HG03066 (cell line): ENCODE measurements around the gene NUAK1.
"Not testable (repeated sequence)": the region's sequence is repeated elsewhere in the genome, so short reads cannot be mapped to it uniquely, and the experiment has no call there.

Experiments
- ATAC-seq: cut with Tn5 transposase; IDR thresholded peaks from one replicate; pipeline ENCODE4 v1.9.1; 2021; ENCODE audit warnings: low read depth; ENCODE audit not compliant: unreplicated experiment

NUAK1 gene

DNA sequence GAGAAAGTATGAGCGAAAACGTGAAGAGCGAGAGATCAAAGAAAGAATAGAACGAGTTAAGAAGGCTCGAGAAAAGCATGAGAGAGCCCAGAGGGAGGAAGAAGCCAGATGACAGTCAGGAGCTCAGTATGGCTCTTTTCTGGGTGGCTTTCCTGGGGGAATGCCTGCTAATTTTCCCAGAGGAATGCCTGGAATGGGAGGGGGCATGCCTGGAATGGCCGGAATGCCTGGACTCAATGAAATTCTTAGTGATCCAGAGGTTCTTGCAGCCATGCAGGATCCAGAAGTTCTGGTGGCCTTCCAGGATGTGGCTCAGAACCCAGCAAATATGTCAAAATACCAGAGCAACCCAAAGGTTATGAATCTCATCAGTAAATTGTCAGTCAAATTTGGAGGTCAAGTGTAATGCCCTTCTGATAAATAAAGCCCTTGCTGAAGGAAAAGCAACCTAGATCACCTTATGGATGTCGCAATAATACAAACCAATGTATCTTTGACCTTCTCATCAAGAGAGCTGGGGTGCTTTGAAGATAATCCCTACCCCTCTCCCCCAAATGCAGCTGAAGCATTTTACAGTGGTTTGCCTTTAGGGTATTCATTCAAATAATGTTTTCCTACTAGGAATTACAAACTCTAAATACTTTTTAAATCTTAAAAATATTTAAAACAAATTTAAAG is 122.0 kb downstream of the NUAK1 start:
- not testable (repeated sequence) for ATAC-seq

DNA sequence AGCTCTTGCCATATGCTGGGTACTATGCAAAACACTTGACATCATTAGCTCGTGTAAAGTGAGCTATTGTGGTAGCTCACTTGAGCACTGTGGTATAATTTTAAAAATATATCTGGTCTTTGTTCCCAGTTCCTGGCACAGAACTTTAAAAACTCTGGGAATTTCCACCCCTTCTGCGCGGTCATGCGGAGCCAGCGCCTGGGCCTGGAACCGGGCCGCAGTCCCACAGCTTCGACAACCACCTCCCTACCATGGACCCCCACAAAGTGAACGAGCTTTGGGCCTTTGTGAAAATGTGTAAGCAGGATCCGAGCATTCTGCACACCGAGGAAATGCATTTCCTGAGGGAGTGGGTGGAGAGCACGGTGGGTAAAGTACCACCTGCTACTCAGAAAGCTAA is 123.1 kb downstream of the NUAK1 start:
- ATAC-seq: no peak

DNA sequence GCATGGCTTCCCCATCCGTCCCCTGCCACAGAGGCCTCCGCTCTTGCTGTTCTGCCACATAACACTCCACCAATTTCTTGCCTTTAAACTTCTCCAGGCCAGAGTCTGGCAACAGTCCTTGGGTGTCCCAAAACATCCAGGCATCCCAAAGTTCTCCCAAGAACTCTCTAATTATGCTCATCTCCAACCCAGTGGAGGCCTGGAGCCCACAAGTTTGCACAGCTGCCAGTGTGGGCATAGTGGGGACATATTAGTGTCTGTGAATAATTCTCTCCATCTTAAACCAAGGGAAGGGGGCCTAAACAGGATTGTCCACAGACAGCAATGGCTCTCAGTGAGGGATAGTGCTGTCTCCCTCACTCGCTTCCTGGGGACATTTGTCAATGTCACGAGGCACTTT is 124.8 kb downstream of the NUAK1 start:
- ATAC-seq: no peak
